ENCODE results near the gene LMAN1L.

DNA sequence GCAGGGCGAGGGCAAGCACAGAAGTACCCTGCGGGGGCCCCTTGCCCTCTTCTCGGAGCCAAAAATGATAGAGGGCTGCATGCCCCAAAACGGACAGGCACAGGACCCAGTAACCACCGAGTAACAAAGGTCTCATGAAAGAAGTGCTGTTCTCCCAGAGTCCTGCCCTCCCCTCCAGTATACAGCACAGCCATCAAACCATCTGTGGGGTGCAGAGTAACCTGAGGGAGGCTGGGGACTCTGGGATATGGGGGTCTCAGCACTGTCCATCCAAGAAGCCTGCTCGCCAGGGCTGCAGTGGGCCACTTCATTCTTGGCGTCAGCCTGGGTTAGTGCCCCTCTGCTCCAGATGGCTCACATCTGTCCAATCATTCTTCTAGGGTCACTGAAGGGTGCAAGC, 24.2 kb downstream of the LMAN1L start:
- TF ChIP-seq, protein P1, sequence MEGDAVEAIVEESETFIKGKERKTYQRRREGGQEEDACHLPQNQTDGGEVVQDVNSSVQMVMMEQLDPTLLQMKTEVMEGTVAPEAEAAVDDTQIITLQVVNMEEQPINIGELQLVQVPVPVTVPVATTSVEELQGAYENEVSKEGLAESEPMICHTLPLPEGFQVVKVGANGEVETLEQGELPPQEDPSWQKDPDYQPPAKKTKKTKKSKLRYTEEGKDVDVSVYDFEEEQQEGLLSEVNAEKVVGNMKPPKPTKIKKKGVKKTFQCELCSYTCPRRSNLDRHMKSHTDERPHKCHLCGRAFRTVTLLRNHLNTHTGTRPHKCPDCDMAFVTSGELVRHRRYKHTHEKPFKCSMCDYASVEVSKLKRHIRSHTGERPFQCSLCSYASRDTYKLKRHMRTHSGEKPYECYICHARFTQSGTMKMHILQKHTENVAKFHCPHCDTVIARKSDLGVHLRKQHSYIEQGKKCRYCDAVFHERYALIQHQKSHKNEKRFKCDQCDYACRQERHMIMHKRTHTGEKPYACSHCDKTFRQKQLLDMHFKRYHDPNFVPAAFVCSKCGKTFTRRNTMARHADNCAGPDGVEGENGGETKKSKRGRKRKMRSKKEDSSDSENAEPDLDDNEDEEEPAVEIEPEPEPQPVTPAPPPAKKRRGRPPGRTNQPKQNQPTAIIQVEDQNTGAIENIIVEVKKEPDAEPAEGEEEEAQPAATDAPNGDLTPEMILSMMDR (IDR thresholded peaks at IDR 0.05): no peak
- no peak for TF ChIP-seq POLR2A (IDR thresholded peaks at IDR 0.05)

Data from Peyer's patch (tissue), 4 donors.